DMS53 treated with DMSO at 0.1 percent for 48 hours (cell line): ENCODE results near the gene TGFB1.
"Not testable (repeated sequence)": the region's sequence is repeated elsewhere in the genome, so short reads cannot be mapped to it uniquely, and the experiment has no call there.

Experiments
- DNase-seq: peaks from one replicate; lab custom pipeline; 2025; ENCODE audit not compliant: unreplicated experiment; lab: John Stamatoyannopoulos, UW

The TGFB1 gene

GRCh38 chr19:41304706-41305483, 48.8 kb downstream of the TGFB1 start:
- no peak for DNase-seq

DNA sequence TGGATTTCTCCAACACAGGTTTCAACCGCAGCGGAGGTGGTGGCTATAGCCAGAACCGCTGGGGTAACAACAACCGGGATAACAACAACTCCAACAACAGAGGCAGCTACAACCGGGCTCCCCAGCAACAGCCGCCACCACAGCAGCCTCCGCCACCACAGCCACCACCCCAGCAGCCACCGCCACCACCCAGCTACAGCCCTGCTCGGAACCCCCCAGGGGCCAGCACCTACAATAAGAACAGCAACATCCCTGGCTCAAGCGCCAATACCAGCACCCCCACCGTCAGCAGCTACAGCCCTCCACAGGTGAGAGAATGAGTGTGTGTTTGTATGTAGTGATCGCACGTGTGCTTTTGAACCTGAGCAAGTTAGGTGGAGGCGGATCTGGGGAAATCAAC, 49.8 kb downstream of the TGFB1 start:
- DNase-seq = no peak

DNA sequence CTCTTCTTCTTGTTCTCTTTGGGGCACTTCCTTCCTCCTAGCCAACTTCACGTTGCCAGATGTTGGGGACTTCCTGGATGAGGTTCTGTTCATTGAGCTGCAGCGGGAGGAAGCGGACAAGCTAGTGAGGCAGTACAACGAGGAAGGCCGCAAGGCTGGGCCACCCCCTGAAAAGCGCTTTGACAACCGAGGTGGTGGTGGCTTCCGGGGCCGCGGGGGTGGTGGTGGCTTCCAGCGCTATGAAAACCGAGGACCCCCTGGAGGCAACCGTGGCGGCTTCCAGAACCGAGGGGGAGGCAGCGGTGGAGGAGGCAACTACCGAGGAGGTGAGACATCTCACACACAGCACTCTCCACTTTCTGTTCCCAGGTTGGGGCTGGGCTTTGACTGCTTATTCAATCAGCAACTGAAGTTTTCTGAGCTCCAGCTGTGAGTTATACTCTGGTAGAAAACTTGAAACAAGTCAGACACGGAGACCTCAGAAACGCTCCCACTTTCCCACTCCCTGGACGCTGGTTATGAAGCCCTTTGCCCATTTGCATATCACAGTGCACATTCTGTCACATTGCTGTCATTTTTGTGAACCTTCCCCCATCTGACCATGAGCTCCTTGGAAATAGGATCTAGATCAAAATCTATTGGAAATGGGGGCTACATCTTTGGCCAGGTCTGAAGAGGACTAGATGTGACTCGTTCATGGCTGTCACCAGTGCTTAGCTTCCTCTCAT, 50.9 kb downstream of the TGFB1 start:
- no peak for DNase-seq

GRCh38 chr19:41300555-41300954, 53.2 kb downstream of the TGFB1 start:
- no peak for DNase-seq

- no peak for DNase-seq
Observed at GRCh38 chr19:41299755-41300089, 54.0 kb downstream of the TGFB1 start.

DNA sequence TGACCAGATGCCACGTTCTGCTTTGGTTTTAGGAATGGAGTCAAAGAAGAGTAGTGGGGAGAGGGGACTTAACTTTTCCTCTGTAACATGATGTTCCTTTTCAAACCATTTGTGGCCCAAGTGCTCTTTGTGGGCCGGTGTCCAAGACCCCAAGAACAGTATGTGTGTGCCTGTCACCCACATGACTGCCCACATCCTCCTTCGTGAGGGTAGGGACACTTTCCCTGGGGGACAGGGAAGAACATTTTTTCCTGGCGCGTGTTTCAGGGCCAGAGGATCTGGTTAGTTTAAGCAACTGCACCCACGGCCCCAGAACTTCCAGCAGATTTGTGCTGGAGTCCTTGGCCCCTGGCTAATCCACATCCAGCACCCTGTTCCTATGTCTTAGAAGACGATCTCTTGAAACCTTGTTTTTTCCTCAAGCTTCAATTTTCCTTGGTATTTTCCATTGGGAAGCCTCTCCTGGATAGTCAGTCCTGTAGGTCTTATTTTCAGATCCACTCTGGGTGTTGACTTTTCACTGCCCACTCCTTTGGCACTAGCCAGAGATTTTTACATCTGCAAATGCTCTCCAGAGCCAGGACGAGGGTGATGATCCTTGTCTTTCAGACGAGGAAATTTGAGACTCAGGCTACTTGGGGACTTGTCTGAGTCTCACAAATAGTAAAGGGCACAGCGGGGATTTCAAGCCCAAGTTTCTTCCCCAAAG, 54.5 kb downstream of the TGFB1 start:
- DNase-seq = no peak

DNA sequence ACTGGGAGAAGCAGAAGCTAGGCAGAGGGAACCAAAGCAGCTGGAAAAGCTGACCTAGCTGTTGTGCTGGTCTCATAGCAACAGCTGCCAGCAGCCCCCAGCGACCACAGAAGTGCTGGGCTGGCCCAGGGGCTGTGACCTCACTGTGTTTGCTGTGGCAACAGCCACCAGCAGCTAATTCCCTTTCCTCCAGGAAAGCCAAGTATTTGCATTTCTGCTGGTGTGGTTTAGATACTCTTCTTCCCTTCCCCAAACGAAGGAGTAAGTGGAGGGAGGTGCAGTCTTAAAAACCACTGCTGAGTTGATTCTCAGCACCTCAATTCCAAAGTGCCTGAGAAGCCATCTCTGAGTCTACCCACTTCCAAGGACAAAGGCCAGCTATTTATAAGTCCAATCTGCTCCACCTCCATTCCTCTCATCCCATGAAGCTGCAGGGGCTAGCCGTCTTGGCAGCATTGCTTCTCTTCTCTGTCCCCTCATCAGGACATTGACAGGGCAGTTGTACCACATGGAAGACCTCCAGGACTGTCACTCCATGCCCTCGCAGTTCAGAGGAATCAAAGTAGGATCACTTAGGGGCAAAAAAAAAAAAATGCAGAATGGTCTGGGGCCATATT, 55.3 kb downstream of the TGFB1 start:
- no peak for DNase-seq

DNA sequence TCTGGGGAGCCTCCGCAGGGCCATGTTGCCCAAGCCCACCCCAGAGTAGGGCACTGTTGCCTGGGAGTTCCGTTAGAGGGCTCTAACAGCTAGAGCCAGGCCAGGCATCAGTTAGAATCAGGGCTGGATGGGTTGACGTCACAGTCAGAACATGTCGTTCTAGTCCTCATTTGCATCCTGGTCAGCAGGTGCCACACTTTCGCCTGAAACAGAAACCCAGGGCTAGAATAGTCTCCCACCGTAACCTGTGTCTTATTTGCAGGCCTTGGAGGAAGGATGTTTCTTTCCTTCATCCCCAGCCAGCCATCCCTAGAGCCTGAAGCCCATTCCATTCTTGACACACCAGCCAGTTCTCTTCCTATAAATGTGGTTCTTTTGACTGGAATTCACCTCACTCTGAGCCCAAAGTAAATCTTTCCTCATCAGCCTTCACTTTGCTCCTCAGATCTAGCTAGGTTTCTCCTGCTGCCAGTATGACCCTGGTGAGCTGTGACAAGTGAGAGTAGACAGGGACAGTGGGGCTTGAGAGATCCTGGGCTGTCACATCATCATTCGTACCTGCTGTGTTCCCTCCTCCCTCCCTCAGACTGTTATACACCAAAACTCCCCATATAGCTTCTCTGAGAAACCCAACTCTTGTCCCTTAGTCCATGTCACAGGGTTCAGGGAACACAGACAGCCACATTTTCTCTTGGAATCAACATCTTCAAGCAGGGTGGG, 55.9 kb downstream of the TGFB1 start:
- DNase-seq = no peak

DNA sequence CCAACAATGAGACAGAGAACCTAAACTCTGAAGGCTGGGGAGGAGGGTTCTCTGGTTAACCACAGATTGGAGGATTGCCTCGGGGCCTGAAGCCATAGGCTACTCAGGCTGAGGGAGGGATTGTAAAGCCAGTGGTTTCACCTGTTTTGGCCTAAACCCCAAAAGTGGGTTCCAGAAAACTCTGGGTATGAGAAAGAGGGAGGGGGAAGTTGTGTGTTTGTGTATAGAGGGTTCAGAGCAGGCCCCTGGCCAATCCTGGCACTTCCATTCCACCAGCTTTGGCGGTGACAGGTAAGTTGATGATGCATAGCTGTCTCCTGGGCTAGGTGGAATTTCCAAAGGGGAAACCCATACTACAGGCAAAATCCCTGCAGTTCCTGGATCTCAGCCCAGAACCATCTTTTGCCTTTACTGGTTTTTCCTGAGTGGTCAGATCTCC, 57.3 kb downstream of the TGFB1 start:
- DNase-seq = no peak

DNA sequence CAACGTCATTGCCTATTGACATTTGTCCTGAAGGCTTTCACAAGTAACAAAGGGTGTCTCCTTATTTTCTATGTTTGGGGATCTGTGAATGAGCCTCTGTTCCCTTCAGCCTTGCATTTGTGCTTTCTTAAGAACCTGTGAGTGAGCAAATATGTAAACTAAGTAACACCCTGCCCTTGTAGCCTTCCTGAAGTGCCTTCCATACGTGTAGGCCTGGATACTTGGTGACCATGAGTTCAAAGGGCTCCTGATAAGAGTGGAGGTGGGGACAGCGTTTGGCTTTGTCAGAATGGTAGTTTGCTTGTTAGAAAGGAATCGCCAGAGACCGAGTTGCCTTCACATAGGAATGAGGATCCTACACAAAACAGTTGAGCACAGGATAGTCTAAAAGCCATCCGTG, 58.2 kb downstream of the TGFB1 start:
- DNase-seq = no peak

DNA sequence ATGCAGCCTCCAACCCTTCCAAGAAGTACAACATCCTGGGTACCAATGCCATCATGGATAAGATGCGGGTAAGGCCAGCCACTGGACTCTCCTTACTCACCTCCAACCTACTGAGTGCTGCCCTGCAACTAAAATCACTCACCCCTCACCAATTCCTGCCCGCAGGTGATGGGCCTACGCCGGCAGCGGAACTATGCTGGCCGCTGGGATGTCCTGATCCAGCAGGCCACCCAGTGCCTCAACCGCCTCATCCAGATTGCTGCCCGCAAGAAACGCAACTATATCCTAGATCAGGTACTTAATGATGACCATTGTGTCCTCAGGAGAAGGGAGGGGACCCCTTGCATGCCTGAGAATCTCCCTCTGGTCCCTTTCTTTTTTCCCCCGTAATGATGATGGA, 59.3 kb downstream of the TGFB1 start:
- no peak for DNase-seq

DNA sequence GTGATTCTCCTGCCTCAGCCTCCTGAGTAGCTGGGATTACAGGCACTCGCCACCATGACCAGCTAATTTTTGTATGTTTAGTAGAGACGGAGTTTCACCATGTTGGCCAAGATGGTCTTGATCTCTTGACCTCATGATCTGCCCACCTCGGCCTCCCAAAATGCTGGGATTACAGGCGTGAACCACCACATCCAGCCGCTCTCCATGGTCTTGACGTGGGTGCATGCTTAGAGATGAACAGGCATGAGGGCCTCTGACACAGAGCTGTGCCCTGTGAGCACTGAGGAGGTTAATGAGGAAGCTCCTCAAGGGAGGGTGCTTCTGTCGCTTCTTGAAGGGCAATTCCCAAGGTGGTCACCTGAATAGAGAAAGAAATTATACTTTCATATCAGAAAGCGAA, 63.9 kb downstream of the TGFB1 start:
- not testable (repeated sequence) for DNase-seq

GRCh38 chr19:41288673-41289530, 64.8 kb downstream of the TGFB1 start:
- DNase-seq = no peak
